ENCODE data around the gene MRPL9.

The MRPL9 gene

GRCh38 chr1:151715726-151716404 lies 47.4 kb downstream of the MRPL9 start:
- Histone ChIP-seq H3K79me2 (ENCODE audit: control insufficient read depth, insufficient read depth, low read length) (no peaks in the 10 kb centered on the region), H3K27me3 (ENCODE audit: insufficient read depth, low read length, poor library complexity) (peaks cover under 1% of the 10 kb centered on the region)

GRCh38 chr1:151714820-151715725 lies 48.2 kb downstream of the MRPL9 start:
- Histone ChIP-seq H2AK5ac (ENCODE audit: low read length) (no peak overlapping the region), H3K18ac (ENCODE audit: low read length) (no peak overlapping the region), H3K79me2 (ENCODE audit: control insufficient read depth, insufficient read depth, low read length) (no peaks in the 10 kb centered on the region), H3K56ac (ENCODE audit: low read length) (no peak overlapping the region), H3K27me3 (ENCODE audit: insufficient read depth, low read length, poor library complexity) (no peaks in the 10 kb centered on the region), H3K79me1 (ENCODE audit: low read length) (no peaks in the 10 kb centered on the region), H3K4ac (ENCODE audit: low read depth, low read length) (no peak overlapping the region), H4K8ac (ENCODE audit: low read depth, low read length) (no peak overlapping the region), H3K27ac (ENCODE audit: low read depth, low read length) (no peak overlapping the region), H2BK15ac (replicated peaks; ENCODE audit: low read depth) (no peak overlapping the region), H3K23ac (ENCODE audit: low read length) (no peak overlapping the region), H3K4me3 (ENCODE audit: low read length) (no peak overlapping the region), H3K9ac (ENCODE audit: low read length) (no peak overlapping the region), H3K4me2 (ENCODE audit: low read length) (no peak overlapping the region), H3K36me3 (ENCODE audit: control insufficient read depth, insufficient read depth, low read length) (no peaks in the 10 kb centered on the region), H4K5ac (ENCODE audit: low read length) (no peak overlapping the region), H2BK5ac (ENCODE audit: low read length) (no peak overlapping the region), H2BK120ac (ENCODE audit: low read depth, low read length) (no peak overlapping the region), H3K4me1 (ENCODE audit: control insufficient read depth, low read depth, low read length) (no peaks in the 10 kb centered on the region)
- no CpG with 5 or more reads among the region's 10 CpGs for WGBS (ENCODE audit: extremely low coverage, insufficient coverage, low lambda C conversion rate)
- no peak for DNase-seq

More at GRCh38 chr1:151715726-151716404, 47.4 kb downstream of the MRPL9 start:
- no peak overlapping the region for H4K8ac ChIP-seq (ENCODE audit: low read depth, low read length)
- no peaks in the 10 kb centered on the region for H3K36me3 ChIP-seq (ENCODE audit: control insufficient read depth, insufficient read depth, low read length)
- H3K27ac ChIP-seq (ENCODE audit: low read depth, low read length): no peak overlapping the region
- H3K23ac ChIP-seq (ENCODE audit: low read length): no peak overlapping the region
- no peak overlapping the region for H3K4me3 ChIP-seq (ENCODE audit: low read length)
- no peak overlapping the region for H2AK5ac ChIP-seq (ENCODE audit: low read length)
- peaks cover under 1% of the 10 kb centered on the region for H3K4me1 ChIP-seq (ENCODE audit: control insufficient read depth, low read depth, low read length)
- no peak overlapping the region for H3K56ac ChIP-seq (ENCODE audit: low read length)
- H3K18ac ChIP-seq (ENCODE audit: low read length): no peak overlapping the region
- no peak overlapping the region for H2BK15ac ChIP-seq (replicated peaks; ENCODE audit: low read depth)
- H3K4me2 ChIP-seq (ENCODE audit: low read length): peak overlapping the region; percentile 47
- H3K4ac ChIP-seq (ENCODE audit: low read depth, low read length): no peak overlapping the region
- DNase-seq: peak; percentile 80
- no peak overlapping the region for H4K5ac ChIP-seq (ENCODE audit: low read length)
- WGBS (ENCODE audit: extremely low coverage, insufficient coverage, low lambda C conversion rate): no CpG with 5 or more reads among the region's 17 CpGs
- H3K9ac ChIP-seq (ENCODE audit: low read length): no peak overlapping the region
- H2BK5ac ChIP-seq (ENCODE audit: low read length): no peak overlapping the region
- H3K79me1 ChIP-seq (ENCODE audit: low read length): no peaks in the 10 kb centered on the region
- H2BK120ac ChIP-seq (ENCODE audit: low read depth, low read length): no peak overlapping the region

- no peak overlapping the region for H3K4ac ChIP-seq (ENCODE audit: low read depth, low read length)
- no peak overlapping the region for H3K4me3 ChIP-seq (ENCODE audit: low read length)
- WGBS (ENCODE audit: extremely low coverage, insufficient coverage, low lambda C conversion rate): no CpG with 5 or more reads among the region's 2 CpGs
- no peak overlapping the region for H3K56ac ChIP-seq (ENCODE audit: low read length)
- no peak overlapping the region for H3K18ac ChIP-seq (ENCODE audit: low read length)
- no peak overlapping the region for H2AK5ac ChIP-seq (ENCODE audit: low read length)
- no peaks in the 10 kb centered on the region for H3K27me3 ChIP-seq (ENCODE audit: insufficient read depth, low read length, poor library complexity)
- H2BK5ac ChIP-seq (ENCODE audit: low read length): no peak overlapping the region
- no peak overlapping the region for H4K8ac ChIP-seq (ENCODE audit: low read depth, low read length)
- no peaks in the 10 kb centered on the region for H3K36me3 ChIP-seq (ENCODE audit: control insufficient read depth, insufficient read depth, low read length)
- no peaks in the 10 kb centered on the region for H3K4me1 ChIP-seq (ENCODE audit: control insufficient read depth, low read depth, low read length)
- DNase-seq: no peak
- no peak overlapping the region for H4K5ac ChIP-seq (ENCODE audit: low read length)
- H2BK15ac ChIP-seq (replicated peaks; ENCODE audit: low read depth): no peak overlapping the region
- H3K79me2 ChIP-seq (ENCODE audit: control insufficient read depth, insufficient read depth, low read length): no peaks in the 10 kb centered on the region
- no peak overlapping the region for H3K9ac ChIP-seq (ENCODE audit: low read length)
- no peak overlapping the region for H2BK120ac ChIP-seq (ENCODE audit: low read depth, low read length)
- no peak overlapping the region for H3K27ac ChIP-seq (ENCODE audit: low read depth, low read length)
- no peak overlapping the region for H3K4me2 ChIP-seq (ENCODE audit: low read length)
- H3K79me1 ChIP-seq (ENCODE audit: low read length): no peaks in the 10 kb centered on the region
- no peak overlapping the region for H3K23ac ChIP-seq (ENCODE audit: low read length)
These were observed 49.4 kb downstream of the MRPL9 start for GRCh38 chr1:151713874-151714273.

GRCh38 chr1:151713044-151713443 lies 50.3 kb downstream of the MRPL9 start:
- H3K23ac ChIP-seq (ENCODE audit: low read length): no peak overlapping the region
- no peaks in the 10 kb centered on the region for H3K27me3 ChIP-seq (ENCODE audit: insufficient read depth, low read length, poor library complexity)
- no peak overlapping the region for H2BK120ac ChIP-seq (ENCODE audit: low read depth, low read length)
- no peaks in the 10 kb centered on the region for H3K4me1 ChIP-seq (ENCODE audit: control insufficient read depth, low read depth, low read length)
- no peak overlapping the region for H3K4me2 ChIP-seq (ENCODE audit: low read length)
- DNase-seq: no peak
- H3K36me3 ChIP-seq (ENCODE audit: control insufficient read depth, insufficient read depth, low read length): no peaks in the 10 kb centered on the region
- WGBS (ENCODE audit: extremely low coverage, insufficient coverage, low lambda C conversion rate): no CpG with 5 or more reads among the region's 2 CpGs
- H3K79me1 ChIP-seq (ENCODE audit: low read length): no peaks in the 10 kb centered on the region
- no peak overlapping the region for H2BK5ac ChIP-seq (ENCODE audit: low read length)
- no peak overlapping the region for H3K9ac ChIP-seq (ENCODE audit: low read length)
- H4K5ac ChIP-seq (ENCODE audit: low read length): no peak overlapping the region
- no peaks in the 10 kb centered on the region for H3K79me2 ChIP-seq (ENCODE audit: control insufficient read depth, insufficient read depth, low read length)
- H3K18ac ChIP-seq (ENCODE audit: low read length): no peak overlapping the region
- H3K56ac ChIP-seq (ENCODE audit: low read length): no peak overlapping the region
- no peak overlapping the region for H2BK15ac ChIP-seq (replicated peaks; ENCODE audit: low read depth)
- no peak overlapping the region for H3K27ac ChIP-seq (ENCODE audit: low read depth, low read length)
- H4K8ac ChIP-seq (ENCODE audit: low read depth, low read length): no peak overlapping the region
- H3K4me3 ChIP-seq (ENCODE audit: low read length): no peak overlapping the region
- H2AK5ac ChIP-seq (ENCODE audit: low read length): no peak overlapping the region
- no peak overlapping the region for H3K4ac ChIP-seq (ENCODE audit: low read depth, low read length)

GRCh38 chr1:151711951-151712350 lies 51.3 kb downstream of the MRPL9 start:
- H3K4me1 ChIP-seq (ENCODE audit: control insufficient read depth, low read depth, low read length): no peaks in the 10 kb centered on the region
- H3K27me3 ChIP-seq (ENCODE audit: insufficient read depth, low read length, poor library complexity): no peaks in the 10 kb centered on the region
- no peak overlapping the region for H3K56ac ChIP-seq (ENCODE audit: low read length)
- H3K18ac ChIP-seq (ENCODE audit: low read length): no peak overlapping the region
- no peak overlapping the region for H2BK5ac ChIP-seq (ENCODE audit: low read length)
- H2AK5ac ChIP-seq (ENCODE audit: low read length): no peak overlapping the region
- no peak overlapping the region for H3K23ac ChIP-seq (ENCODE audit: low read length)
- H3K4me3 ChIP-seq (ENCODE audit: low read length): no peak overlapping the region
- WGBS (ENCODE audit: extremely low coverage, insufficient coverage, low lambda C conversion rate): no CpG with 5 or more reads among the region's 10 CpGs
- H2BK120ac ChIP-seq (ENCODE audit: low read depth, low read length): no peak overlapping the region
- H3K4ac ChIP-seq (ENCODE audit: low read depth, low read length): no peak overlapping the region
- H3K27ac ChIP-seq (ENCODE audit: low read depth, low read length): no peak overlapping the region
- no peaks in the 10 kb centered on the region for H3K36me3 ChIP-seq (ENCODE audit: control insufficient read depth, insufficient read depth, low read length)
- H3K79me2 ChIP-seq (ENCODE audit: control insufficient read depth, insufficient read depth, low read length): no peaks in the 10 kb centered on the region
- DNase-seq: peak; percentile 35
- no peak overlapping the region for H3K4me2 ChIP-seq (ENCODE audit: low read length)
- H4K8ac ChIP-seq (ENCODE audit: low read depth, low read length): no peak overlapping the region
- no peaks in the 10 kb centered on the region for H3K79me1 ChIP-seq (ENCODE audit: low read length)
- no peak overlapping the region for H4K5ac ChIP-seq (ENCODE audit: low read length)
- no peak overlapping the region for H2BK15ac ChIP-seq (replicated peaks; ENCODE audit: low read depth)
- H3K9ac ChIP-seq (ENCODE audit: low read length): no peak overlapping the region
